MM.1S (cell line): Measurements from ENCODE around the gene TPK1.

Experiments
- DNase-seq: peaks from one replicate; pipeline ENCODE4 v3.0.0-alpha.2; 2015
- H2AFZ ChIP-seq: fragments of 300-600 bp; sonication (generic); 2 replicates; pipeline ENCODE4 v1.6.0; 2016; ENCODE audit warnings: antibody characterized with exemption, low read length
- H3F3A ChIP-seq: fragments of 300-600 bp; sonication (generic); 2 replicates; pipeline ENCODE4 v1.6.1; 2016; ENCODE audit warnings: mild to moderate bottlenecking, antibody characterized with exemption, low read length, moderate library complexity, mixed read lengths; ENCODE audit not compliant: insufficient read depth
- H3K27ac ChIP-seq: fragments of 300-600 bp; sonication (generic); 2 replicates; pipeline ENCODE4 v1.5.1; 2016; ENCODE audit warnings: mild to moderate bottlenecking, low read length
- H3K27me3 ChIP-seq: fragments of 300-600 bp; sonication (generic); replicated peaks from 2 replicates; pipeline ENCODE4 v1.6.0; 2016; ENCODE audit warnings: low read length; ENCODE audit not compliant: insufficient read depth
- H3K36me3 ChIP-seq: fragments of 300-600 bp; sonication (generic); replicated peaks from 2 replicates; pipeline ENCODE4 v1.6.1; 2016; ENCODE audit warnings: mild to moderate bottlenecking, low read length, mixed read lengths; ENCODE audit not compliant: insufficient read depth
- H3K4me1 ChIP-seq: fragments of 300-600 bp; sonication (generic); 2 replicates; pipeline ENCODE4 v1.6.1; 2016; ENCODE audit warnings: low read length, mixed read lengths
- H3K4me2 ChIP-seq: fragments of 300-600 bp; sonication (generic); 2 replicates; pipeline ENCODE4 v1.6.0; 2016; ENCODE audit warnings: low read depth, low read length
- H3K4me3 ChIP-seq: fragments of 300-600 bp; sonication (generic); 2 replicates; pipeline ENCODE4 v1.5.1; 2016; ENCODE audit warnings: low read length, mixed read lengths
- H3K79me2 ChIP-seq: fragments of 300-600 bp; sonication (generic); 2 replicates; pipeline ENCODE4 v1.6.1; 2016; ENCODE audit warnings: mixed run types, low read length, mixed read lengths
- H3K9ac ChIP-seq: fragments of 300-600 bp; sonication (generic); 2 replicates; pipeline ENCODE4 v1.6.1; 2016; ENCODE audit warnings: low read length, mixed read lengths
- H3K9me2 ChIP-seq: fragments of 300-600 bp; sonication (generic); replicated peaks from 2 replicates; pipeline ENCODE4 v1.6.1; 2016; ENCODE audit warnings: mild to moderate bottlenecking, low read length, mixed read lengths; ENCODE audit not compliant: insufficient read depth
- H3K9me3 ChIP-seq: fragments of 300-600 bp; sonication (generic); replicated peaks from 2 replicates; pipeline ENCODE4 v1.6.1; 2016; ENCODE audit warnings: mild to moderate bottlenecking, low read length, mixed read lengths; ENCODE audit not compliant: insufficient read depth
- H4K20me1 ChIP-seq: fragments of 300-600 bp; sonication (generic); 2 replicates; pipeline ENCODE4 v1.6.1; 2016; ENCODE audit warnings: mild to moderate bottlenecking, low read length, moderate library complexity, mixed read lengths; ENCODE audit not compliant: insufficient read depth
- CTCF ChIP-seq: fragments of 300-600 bp; sonication (generic); IDR thresholded peaks from 2 replicates; pipeline ENCODE4 v1.5.1; 2016; ENCODE audit warnings: antibody characterized with exemption, low read length, mixed read lengths
- EZH2 ChIP-seq: fragments of 300-600 bp; sonication (generic); optimal IDR thresholded peaks from 2 replicates; pipeline ENCODE3; 2017; ENCODE audit warnings: low read depth, mild to moderate bottlenecking, antibody characterized with exemption, low read length, mixed read lengths
- EZH2phosphoT487 ChIP-seq: fragments of 300-600 bp; sonication (generic); IDR thresholded peaks from 2 replicates; pipeline ENCODE4 v1.6.1; 2018; ENCODE audit warnings: antibody characterized with exemption, low read length

Gene TPK1

DNA sequence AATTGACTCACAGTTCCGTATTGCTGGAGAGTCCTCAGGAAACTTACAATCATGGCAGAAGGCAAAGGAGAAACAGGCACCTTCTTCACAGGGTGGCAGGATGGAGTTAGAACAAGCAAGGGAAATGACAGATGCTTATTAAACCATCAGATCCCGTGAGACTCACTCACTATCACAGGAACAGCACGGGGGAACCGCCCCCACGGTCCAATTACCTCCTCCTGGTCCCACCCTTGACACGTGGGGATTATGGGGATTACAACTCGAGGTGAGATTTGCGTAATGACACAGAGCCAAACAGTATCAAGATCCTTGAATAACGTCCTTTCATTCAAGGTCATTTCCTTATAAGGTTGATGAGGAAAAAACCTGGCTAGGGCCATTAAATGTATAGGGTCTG is 176.6 kb downstream of the TPK1 start:
- H3K79me2 ChIP-seq, result no peaks in the 10 kb centered on the region
- H3K4me2 ChIP-seq, result no peak overlapping the region
- no peak overlapping the region for H2AFZ ChIP-seq
- no peaks in the 10 kb centered on the region for H3K9me3 ChIP-seq
- no peaks in the 10 kb centered on the region for H3K36me3 ChIP-seq
- H3K9ac ChIP-seq, result no peak overlapping the region
- H3K27ac ChIP-seq, result no peak overlapping the region
- H3K4me1 ChIP-seq, result peaks cover under 1% of the 10 kb centered on the region
- DNase-seq, result no peak
- no peak for TF ChIP-seq EZH2
- no peak for TF ChIP-seq EZH2phosphoT487
- TF ChIP-seq CTCF, result no peak
- H4K20me1 ChIP-seq, result no peaks in the 10 kb centered on the region
- H3K9me2 ChIP-seq, result no peaks in the 10 kb centered on the region
- no peaks in the 10 kb centered on the region for H3F3A ChIP-seq
- no peak overlapping the region for H3K4me3 ChIP-seq
- H3K27me3 ChIP-seq, result no peaks in the 10 kb centered on the region

DNA sequence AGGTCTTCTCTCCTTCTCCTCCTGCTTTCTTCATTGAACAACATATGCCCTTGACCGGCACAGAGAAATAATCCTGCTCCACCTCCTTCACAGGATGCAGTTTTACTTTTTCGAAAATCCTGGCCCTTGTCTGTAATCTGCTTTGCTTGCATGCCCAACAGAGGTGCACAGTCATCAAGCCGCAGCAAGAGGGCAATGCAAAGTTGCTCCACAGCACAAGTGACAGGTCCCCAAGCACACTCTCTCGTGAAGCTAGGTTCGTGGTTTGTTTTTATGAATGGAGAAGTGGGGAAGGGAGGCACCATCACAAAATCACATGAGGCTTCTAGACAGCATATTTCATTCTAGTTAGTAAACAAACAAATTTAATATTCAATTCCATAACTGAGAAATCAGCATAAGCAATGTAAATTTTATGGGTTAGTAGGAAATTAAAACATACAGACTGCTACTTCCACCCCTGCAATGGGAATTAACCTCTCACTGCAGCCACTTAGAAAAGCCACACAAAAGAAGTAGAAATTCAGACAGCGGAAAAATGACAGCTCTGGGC is 178.8 kb downstream of the TPK1 start:
- Histone ChIP-seq H3F3A (peaks cover 13% of the 10 kb centered on the region), H4K20me1 (no peaks in the 10 kb centered on the region), H3K27ac (no peak overlapping the region), H3K9ac (no peak overlapping the region), H3K9me2 (no peaks in the 10 kb centered on the region), H2AFZ (no peak overlapping the region), H3K4me1 (peaks cover 22% of the 10 kb centered on the region), H3K27me3 (no peaks in the 10 kb centered on the region), H3K4me2 (no peak overlapping the region), H3K36me3 (no peaks in the 10 kb centered on the region), H3K9me3 (no peaks in the 10 kb centered on the region), H3K79me2 (no peaks in the 10 kb centered on the region), H3K4me3 (no peak overlapping the region)
- DNase-seq, result peak; percentile 76
- no peak for TF ChIP-seq EZH2phosphoT487
- TF ChIP-seq CTCF, result peak; percentile 54
- no peak for TF ChIP-seq EZH2

- H3K36me3 ChIP-seq, result no peaks in the 10 kb centered on the region
- H3K27ac ChIP-seq, result peak overlapping the region; percentile 63; the same call in 1 of the 2 replicates
- no peaks in the 10 kb centered on the region for H3K27me3 ChIP-seq
- H3K9ac ChIP-seq, result no peak overlapping the region; the same call in 1 of the 2 replicates
- DNase-seq, result peak; percentile 89
- TF ChIP-seq EZH2phosphoT487 (no peak), CTCF (no peak), EZH2 (no peak)
- H3K79me2 ChIP-seq, result no peaks in the 10 kb centered on the region
- H3K4me2 ChIP-seq, result peak overlapping the region; percentile 48
- H3F3A ChIP-seq, result peaks cover 13% of the 10 kb centered on the region
- no peaks in the 10 kb centered on the region for H3K9me3 ChIP-seq
- peaks cover 37% of the 10 kb centered on the region for H3K4me1 ChIP-seq
- H3K9me2 ChIP-seq, result no peaks in the 10 kb centered on the region
- peak overlapping the region; percentile 17 for H2AFZ ChIP-seq
- H4K20me1 ChIP-seq, result no peaks in the 10 kb centered on the region
- H3K4me3 ChIP-seq, result no peak overlapping the region
Measured at GRCh38 chr7:144653449-144653848, 182.4 kb downstream of the TPK1 start.
